ENCODE data around the gene MCAT. TPM values are rescaled to one million over a fixed set of nuclear protein-coding genes. Genes with fewer than 3 reads are reported as not detected.
A peak's percentile ranks its signal among the peaks of the same experiment; 100 is the strongest.
"Not testable (repeated sequence)": the region's sequence is repeated elsewhere in the genome, so short reads cannot be mapped to it uniquely, and the experiment has no call there.

Gene MCAT
- total RNA-seq, 2 donors from 2014 or later: 39.1 to 39.9 TPM

GRCh38 chr22:43151251-43152002, 8.2 kb upstream of the MCAT start, which contains the start of gene TSPO:
Gene TSPO (plus strand): TSS chr22:43151559. CDS start chr22:43159239, 7,680 bp downstream.
- Histone ChIP-seq H3K36me3 (no peaks in the 10 kb centered on the region), H3K27ac (peak within 1 kb of the TSS; percentile 81 to 88), H3K4me3 (peak within 1 kb of the TSS; percentile 71 to 75), H3K4me1 (replicated peaks) (peaks cover 10% of the 10 kb centered on the region), H3K9me3 (no peaks in the 10 kb centered on the region), H3K27me3 (replicated peaks; ENCODE audit: insufficient read depth) (no peaks in the 10 kb centered on the region)
- 3% methylated on average over 50 of the region's 75 CpGs for WGBS
- peak; percentile 78 for DNase-seq (ENCODE audit: low spot score)
- intact Hi-C loops (cut with DNase I): no loop called here
- no peak for TF ChIP-seq CTCF (IDR thresholded peaks at IDR 0.05)
- TF ChIP-seq POLR2A (IDR thresholded peaks at IDR 0.05): peak; percentile 89
- TF ChIP-seq POLR2AphosphoS5 (IDR thresholded peaks at IDR 0.05): peak; percentile 10

- DNase-seq (ENCODE audit: low spot score): no peak
- 73% methylated on average over 15 of the region's 15 CpGs for WGBS
- TF ChIP-seq POLR2A (IDR thresholded peaks at IDR 0.05) (no peak), CTCF (IDR thresholded peaks at IDR 0.05) (no peak), POLR2AphosphoS5 (IDR thresholded peaks at IDR 0.05) (no peak)
- intact Hi-C loops (cut with DNase I): no loop called here
- H3K27me3 ChIP-seq (replicated peaks; ENCODE audit: insufficient read depth): no peaks in the 10 kb centered on the region
- H3K36me3 ChIP-seq: no peaks in the 10 kb centered on the region
- H3K9me3 ChIP-seq: no peaks in the 10 kb centered on the region
- H3K4me1 ChIP-seq (replicated peaks): peaks cover 10% of the 10 kb centered on the region
- H3K27ac ChIP-seq: peak overlapping the region; percentile 81 to 88
- H3K4me3 ChIP-seq: peak overlapping the region; percentile 71 to 75
Observed at GRCh38 chr22:43150731-43151206, 7.6 kb upstream of the MCAT start.

- intact Hi-C loops (cut with DNase I): no loop called here
- 62% methylated on average over 5 of the region's 6 CpGs for WGBS
- H3K27ac ChIP-seq: no peak overlapping the region
- H3K4me3 ChIP-seq: no peak overlapping the region
- no peaks in the 10 kb centered on the region for H3K27me3 ChIP-seq (replicated peaks; ENCODE audit: insufficient read depth)
- H3K9me3 ChIP-seq: no peaks in the 10 kb centered on the region
- DNase-seq (ENCODE audit: low spot score): no peak
- H3K4me1 ChIP-seq (replicated peaks): peaks cover 19% of the 10 kb centered on the region
- H3K36me3 ChIP-seq: no peaks in the 10 kb centered on the region
- no peak for TF ChIP-seq POLR2A (IDR thresholded peaks at IDR 0.05)
- no peak for TF ChIP-seq POLR2AphosphoS5 (IDR thresholded peaks at IDR 0.05)
- TF ChIP-seq CTCF (IDR thresholded peaks at IDR 0.05): no peak
Observed at GRCh38 chr22:43148581-43148980, 5.4 kb upstream of the MCAT start.

GRCh38 chr22:43147821-43148220, 4.6 kb upstream of the MCAT start:
- Histone ChIP-seq H3K9me3 (no peaks in the 10 kb centered on the region), H3K4me1 (replicated peaks) (peaks cover 21% of the 10 kb centered on the region), H3K27ac (no peak overlapping the region), H3K4me3 (no peak overlapping the region), H3K36me3 (no peaks in the 10 kb centered on the region), H3K27me3 (replicated peaks; ENCODE audit: insufficient read depth) (no peaks in the 10 kb centered on the region)
- intact Hi-C loops (cut with DNase I): no loop called here
- DNase-seq (ENCODE audit: low spot score): no peak
- TF ChIP-seq CTCF (IDR thresholded peaks at IDR 0.05): no peak
- no peak for TF ChIP-seq POLR2AphosphoS5 (IDR thresholded peaks at IDR 0.05)
- TF ChIP-seq POLR2A (IDR thresholded peaks at IDR 0.05): no peak
- 68% methylated on average over 8 of the region's 8 CpGs for WGBS

- peaks cover 26% of the 10 kb centered on the region for H3K4me1 ChIP-seq (replicated peaks)
- 83% methylated on average over 15 of the region's 15 CpGs for WGBS
- DNase-seq (ENCODE audit: low spot score); H3K36me3 ChIP-seq; H3K9me3 ChIP-seq; H3K27ac ChIP-seq; H3K4me3 ChIP-seq; intact Hi-C loops (cut with DNase I); H3K27me3 ChIP-seq (replicated peaks; ENCODE audit: insufficient read depth): not testable (repeated sequence)
Observed at GRCh38 chr22:43146332-43146731, 3.1 kb upstream of the MCAT start.

- DNase-seq (ENCODE audit: low spot score); H3K9me3 ChIP-seq; H3K27me3 ChIP-seq (replicated peaks; ENCODE audit: insufficient read depth); H3K36me3 ChIP-seq; H3K4me3 ChIP-seq; intact Hi-C loops (cut with DNase I): not testable (repeated sequence)
- H3K4me1 ChIP-seq (replicated peaks): peaks cover 22% of the 10 kb centered on the region
- H3K27ac ChIP-seq: peak overlapping the region; percentile 74 to 82
- WGBS: 66% methylated on average over 8 of the region's 8 CpGs
Observed at GRCh38 chr22:43145371-43145770, 2.2 kb upstream of the MCAT start.

Data from prostate gland (tissue), 2 donors.